DOHH2 (cell line): ENCODE results near the gene OTOF.

Source experiments
- H3F3A ChIP-seq: fragments of 200-600 bp; sonication (generic), shearing (Covaris generic); 2 replicates; pipeline ENCODE4 v1.6.0; 2016; ENCODE audit warnings: antibody characterized with exemption, mild to moderate bottlenecking; ENCODE audit not compliant: control insufficient read depth, insufficient read depth
- H3K27ac ChIP-seq: fragments of 200-600 bp; sonication (generic); 2 replicates; pipeline ENCODE4 v1.5.1; 2014; ENCODE audit warnings: low read depth, mild to moderate bottlenecking, low read length, moderate library complexity
- H3K27me3 ChIP-seq: fragments of 200-600 bp; sonication (generic); 2 replicates; pipeline ENCODE4 v1.6.1; 2014; ENCODE audit warnings: mild to moderate bottlenecking, low read length, mixed read lengths; ENCODE audit not compliant: control insufficient read depth
- H3K36me3 ChIP-seq: fragments of 200-600 bp; sonication (generic); 2 replicates; pipeline ENCODE4 v1.6.1; 2014; ENCODE audit warnings: mild to moderate bottlenecking, low read length, moderate library complexity, mixed read lengths; ENCODE audit not compliant: control insufficient read depth
- H3K4me1 ChIP-seq: fragments of 200-600 bp; sonication (generic); 2 replicates; pipeline ENCODE4 v1.6.1; 2014; ENCODE audit warnings: mild to moderate bottlenecking, low read length, mixed read lengths; ENCODE audit not compliant: control insufficient read depth
- H3K4me2 ChIP-seq: fragments of 200-600 bp; sonication (generic); 2 replicates; pipeline ENCODE4 v1.6.0; 2014; ENCODE audit warnings: mild to moderate bottlenecking, low read length, moderate library complexity
- H3K4me3 ChIP-seq: fragments of 200-600 bp; sonication (generic); 2 replicates; pipeline ENCODE4 v1.5.1; 2014; ENCODE audit warnings: mild to moderate bottlenecking, low read length, mixed read lengths
- H3K79me2 ChIP-seq: fragments of 200-600 bp; sonication (generic); 2 replicates; pipeline ENCODE4 v1.6.1; 2014; ENCODE audit warnings: mild to moderate bottlenecking, low read length, mixed read lengths; ENCODE audit not compliant: control insufficient read depth
- H3K9me2 ChIP-seq: fragments of 200-600 bp; sonication (generic); replicated peaks from 2 replicates; pipeline ENCODE4 v1.6.1; 2014; ENCODE audit warnings: mild to moderate bottlenecking, low read length, mixed read lengths; ENCODE audit not compliant: control insufficient read depth
- H3K9me3 ChIP-seq: fragments of 200-600 bp; sonication (generic); 2 replicates; pipeline ENCODE4 v1.6.1; 2014; ENCODE audit warnings: antibody characterized with exemption, low read length, mixed read lengths; ENCODE audit not compliant: control insufficient read depth, insufficient read depth
- H4K20me1 ChIP-seq: fragments of 200-600 bp; sonication (generic); 2 replicates; pipeline ENCODE4 v1.6.0; 2014; ENCODE audit warnings: low read depth, mild to moderate bottlenecking, antibody characterized with exemption, low read length, moderate library complexity; ENCODE audit not compliant: control insufficient read depth, insufficient read depth
- CTCF ChIP-seq: fragments of 200-600 bp; sonication (generic); IDR thresholded peaks from one replicate; pipeline ENCODE4 v1.5.1; 2014; ENCODE audit warnings: antibody characterized with exemption, mild to moderate bottlenecking, low read depth, low read length; ENCODE audit not compliant: poor library complexity, severe bottlenecking
- EZH2phosphoT487 ChIP-seq: fragments of 200-600 bp; sonication (generic); IDR thresholded peaks from 2 replicates; pipeline ENCODE4 v1.6.1; 2017; ENCODE audit warnings: borderline replicate concordance, mild to moderate bottlenecking, antibody characterized with exemption, low read length, moderate library complexity, mixed read lengths

OTOF gene

GRCh38 chr2:26454561-26455001 is 23.3 kb downstream of the OTOF start:
- H3K9me3 ChIP-seq = no peaks in the 10 kb centered on the region
- no peak for TF ChIP-seq CTCF
- no peak for TF ChIP-seq EZH2phosphoT487
- no peak overlapping the region for H3K4me3 ChIP-seq
- H4K20me1 ChIP-seq = no peaks in the 10 kb centered on the region
- H3F3A ChIP-seq = no peaks in the 10 kb centered on the region
- no peak overlapping the region for H3K4me2 ChIP-seq
- H3K4me1 ChIP-seq = no peaks in the 10 kb centered on the region
- H3K79me2 ChIP-seq = no peaks in the 10 kb centered on the region
- no peaks in the 10 kb centered on the region for H3K27me3 ChIP-seq
- H3K27ac ChIP-seq = no peak overlapping the region
- H3K36me3 ChIP-seq = no peaks in the 10 kb centered on the region
- no peaks in the 10 kb centered on the region for H3K9me2 ChIP-seq

- H3F3A ChIP-seq = no peaks in the 10 kb centered on the region
- no peak overlapping the region for H3K27ac ChIP-seq
- H3K4me3 ChIP-seq = no peak overlapping the region
- no peaks in the 10 kb centered on the region for H3K36me3 ChIP-seq
- H3K4me1 ChIP-seq = no peaks in the 10 kb centered on the region
- H3K4me2 ChIP-seq = no peak overlapping the region
- H3K9me2 ChIP-seq = no peaks in the 10 kb centered on the region
- H4K20me1 ChIP-seq = no peaks in the 10 kb centered on the region
- TF ChIP-seq CTCF (no peak), EZH2phosphoT487 (no peak)
- no peaks in the 10 kb centered on the region for H3K79me2 ChIP-seq
- H3K9me3 ChIP-seq = no peaks in the 10 kb centered on the region
- H3K27me3 ChIP-seq = no peaks in the 10 kb centered on the region
Measured at GRCh38 chr2:26453421-26454329, 24.2 kb downstream of the OTOF start.

DNA sequence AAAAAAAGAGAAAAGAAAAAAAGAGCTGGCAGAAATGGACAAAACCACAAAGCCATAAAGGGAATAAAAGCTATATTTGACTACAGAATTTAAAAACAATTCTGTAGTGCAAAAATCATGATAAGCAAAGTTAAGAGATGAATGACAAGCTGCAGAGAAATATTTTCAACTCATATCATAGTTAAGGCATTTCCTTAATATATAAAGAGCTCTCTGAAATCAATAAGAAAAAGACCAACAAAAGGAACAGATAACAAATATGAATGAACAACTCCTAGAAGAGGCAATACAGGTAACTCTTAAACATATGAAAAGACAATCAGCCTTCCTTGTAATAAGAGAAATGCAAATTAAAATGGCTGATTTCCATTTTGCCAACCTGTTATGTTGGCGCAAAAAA is 26.2 kb downstream of the OTOF start:
- Histone ChIP-seq H3K79me2 (no peaks in the 10 kb centered on the region), H3K36me3 (no peaks in the 10 kb centered on the region), H3F3A (no peaks in the 10 kb centered on the region), H3K27me3 (no peaks in the 10 kb centered on the region), H3K27ac (no peak overlapping the region), H3K4me1 (no peaks in the 10 kb centered on the region), H3K4me2 (no peak overlapping the region), H3K4me3 (no peak overlapping the region), H3K9me2 (no peaks in the 10 kb centered on the region), H3K9me3 (no peaks in the 10 kb centered on the region), H4K20me1 (no peaks in the 10 kb centered on the region)
- TF ChIP-seq EZH2phosphoT487 (no peak), CTCF (no peak)
